Subcutaneous abdominal adipose tissue (tissue), 5 donors: ENCODE data around the gene SPRED2.
A peak's percentile ranks its signal among the peaks of the same experiment; 100 is the strongest.

Source experiments
- H3K27ac ChIP-seq: one replicate; pipeline ENCODE4 v1.7.0; 2013; ENCODE audit warnings: low read depth, mild to moderate bottlenecking, inconsistent platforms, low read length, moderate library complexity
- H3K27me3 ChIP-seq, 5 donors: one replicate each; pipeline ENCODE4 v1.7.0; 2013; ENCODE audit warnings: low read length in 5 of 5, inconsistent platforms in 1 of 5; ENCODE audit not compliant: control insufficient read depth in 5 of 5, insufficient read depth in 4 of 5
- H3K36me3 ChIP-seq, 5 donors: one replicate each; pipeline ENCODE4 v1.7.0; 2013; ENCODE audit warnings: low read length in 5 of 5; ENCODE audit not compliant: control insufficient read depth in 5 of 5, insufficient read depth in 5 of 5
- H3K4me1 ChIP-seq, 5 donors: one replicate each; pipeline ENCODE4 v1.7.0; 2013; ENCODE audit warnings: low read length in 5 of 5, mild to moderate bottlenecking in 3 of 5, moderate library complexity in 1 of 5; ENCODE audit not compliant: control insufficient read depth in 5 of 5, insufficient read depth in 5 of 5
- H3K4me3 ChIP-seq, 5 donors: one replicate each; pipeline ENCODE4 v1.7.0; 2013; ENCODE audit warnings: low read length in 5 of 5, low read depth in 1 of 5
- H3K9ac ChIP-seq, 5 donors: one replicate each; pipeline ENCODE4 v1.7.0; 2013; ENCODE audit warnings: low read length in 5 of 5, mild to moderate bottlenecking in 4 of 5, moderate library complexity in 3 of 5
- H3K9me3 ChIP-seq, 5 donors: one replicate each; pipeline ENCODE4 v1.7.0; 2013; ENCODE audit warnings: low read length in 5 of 5; ENCODE audit not compliant: control insufficient read depth in 5 of 5
- donor health status: healthy.
- donor health status: healthy.
- donor health status: healthy.
- donor health status: healthy.
- donor health status: healthy.

SPRED2 gene

GRCh38 chr2:65351948-65352595 is 80.3 kb downstream of the SPRED2 start:
- no peaks in the 10 kb centered on the region for H3K9me3 ChIP-seq
- H3K36me3 ChIP-seq: no peaks in the 10 kb centered on the region
- no peaks in the 10 kb centered on the region for H3K27me3 ChIP-seq
- H3K4me3 ChIP-seq: peak overlapping the region in 1 of 5 donors; percentile 11
- peak overlapping the region in 1 of 5 donors; percentile 36 for H3K9ac ChIP-seq
- peak overlapping the region; percentile 42 for H3K27ac ChIP-seq
- H3K4me1 ChIP-seq: peaks cover 5 to 49% (median 44%) of the 10 kb centered on the region in 5 donors

GRCh38 chr2:65351234-65351947 is 81.0 kb downstream of the SPRED2 start:
- no peak overlapping the region for H3K9ac ChIP-seq
- H3K27me3 ChIP-seq: no peaks in the 10 kb centered on the region
- peak overlapping the region; percentile 42 for H3K27ac ChIP-seq
- H3K36me3 ChIP-seq: no peaks in the 10 kb centered on the region
- peaks cover 9 to 55% (median 46%) of the 10 kb centered on the region in 5 donors for H3K4me1 ChIP-seq
- H3K9me3 ChIP-seq: no peaks in the 10 kb centered on the region
- no peak overlapping the region for H3K4me3 ChIP-seq

GRCh38 chr2:65350651-65351056 is 81.7 kb downstream of the SPRED2 start:
- no peaks in the 10 kb centered on the region for H3K27me3 ChIP-seq
- no peak overlapping the region for H3K9ac ChIP-seq
- H3K4me3 ChIP-seq: no peak overlapping the region
- H3K4me1 ChIP-seq: peaks cover 9 to 61% (median 53%) of the 10 kb centered on the region in 5 donors
- peak overlapping the region; percentile 42 for H3K27ac ChIP-seq
- no peaks in the 10 kb centered on the region for H3K36me3 ChIP-seq
- H3K9me3 ChIP-seq: no peaks in the 10 kb centered on the region

- H3K36me3 ChIP-seq: no peaks in the 10 kb centered on the region
- no peak overlapping the region for H3K9ac ChIP-seq
- peak overlapping the region in 1 of 5 donors; percentile 16 for H3K4me3 ChIP-seq
- H3K4me1 ChIP-seq: peaks cover 9 to 68% (median 55%) of the 10 kb centered on the region in 5 donors
- H3K27me3 ChIP-seq: no peaks in the 10 kb centered on the region
- H3K27ac ChIP-seq: peak overlapping the region; percentile 42
- H3K9me3 ChIP-seq: no peaks in the 10 kb centered on the region
Observed at GRCh38 chr2:65349863-65350262, 82.5 kb downstream of the SPRED2 start.

DNA sequence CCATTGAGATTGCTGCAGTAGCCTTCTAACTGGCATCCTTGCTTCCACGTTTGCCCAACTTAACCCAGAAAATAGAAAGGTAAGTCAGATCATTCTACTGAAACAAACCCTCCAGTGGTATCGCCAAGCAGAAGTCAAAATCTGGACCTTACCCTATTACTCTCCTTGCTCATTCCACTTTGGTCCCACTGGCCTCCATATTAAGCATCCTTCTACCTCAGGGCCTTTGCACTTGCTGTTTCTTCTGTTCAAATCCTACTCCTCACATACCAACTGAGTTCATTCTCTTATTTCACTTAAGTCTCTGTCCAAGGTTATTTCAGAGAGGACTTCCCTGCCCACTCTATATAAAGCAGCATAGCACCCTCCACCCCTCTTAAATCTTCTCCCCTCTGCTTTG is 84.5 kb downstream of the SPRED2 start:
- peaks cover 0 to 2% (median 0%) of the 10 kb centered on the region in 5 donors for H3K36me3 ChIP-seq
- no peak overlapping the region for H3K4me3 ChIP-seq
- H3K4me1 ChIP-seq: peaks cover 9 to 67% (median 57%) of the 10 kb centered on the region in 5 donors
- H3K9ac ChIP-seq: no peak overlapping the region
- H3K9me3 ChIP-seq: no peaks in the 10 kb centered on the region
- no peak overlapping the region for H3K27ac ChIP-seq
- no peaks in the 10 kb centered on the region for H3K27me3 ChIP-seq

GRCh38 chr2:65345631-65346030 is 86.8 kb downstream of the SPRED2 start:
- H3K4me3 ChIP-seq: peak overlapping the region in 1 of 5 donors; percentile 4
- H3K27ac ChIP-seq: no peak overlapping the region
- no peaks in the 10 kb centered on the region for H3K27me3 ChIP-seq
- H3K36me3 ChIP-seq: peaks cover 0 to 5% (median 0%) of the 10 kb centered on the region in 5 donors
- H3K9me3 ChIP-seq: no peaks in the 10 kb centered on the region
- peaks cover 9 to 45% (median 40%) of the 10 kb centered on the region in 5 donors for H3K4me1 ChIP-seq
- peak overlapping the region in 1 of 5 donors; percentile 20 for H3K9ac ChIP-seq

- Histone ChIP-seq H3K27me3 (no peaks in the 10 kb centered on the region), H3K9me3 (no peaks in the 10 kb centered on the region), H3K4me3 (peak overlapping the region in 2 of 5 donors; percentile 2 to 37), H3K9ac (no peak overlapping the region), H3K27ac (peak overlapping the region; percentile 9), H3K4me1 (peaks cover 5 to 36% (median 31%) of the 10 kb centered on the region in 5 donors), H3K36me3 (peaks cover 0 to 5% (median 0%) of the 10 kb centered on the region in 5 donors)
Observed at GRCh38 chr2:65344689-65345088, 87.7 kb downstream of the SPRED2 start.

DNA sequence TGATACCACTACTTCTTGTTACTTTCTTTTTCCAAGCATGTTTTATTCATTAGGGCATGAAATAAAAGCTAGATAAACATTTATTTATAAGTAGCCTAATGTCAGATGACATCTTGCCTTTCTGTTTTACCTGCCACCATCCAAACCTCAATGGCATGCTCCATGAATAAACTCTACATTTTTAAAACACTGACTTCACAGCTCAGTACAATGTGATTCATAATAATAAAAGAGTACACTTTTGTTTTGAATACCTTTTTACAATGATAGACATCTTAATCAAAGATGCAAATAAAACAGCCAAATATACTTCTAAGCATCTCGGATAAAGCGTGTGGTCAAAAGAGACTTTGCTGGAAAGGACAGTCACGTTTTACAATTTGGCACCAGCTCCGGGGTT is 88.2 kb downstream of the SPRED2 start:
- Histone ChIP-seq H3K4me1 (peaks cover 5 to 31% (median 25%) of the 10 kb centered on the region in 5 donors), H3K27ac (no peak overlapping the region), H3K9me3 (no peaks in the 10 kb centered on the region), H3K9ac (no peak overlapping the region), H3K36me3 (peaks cover 0 to 5% (median 0%) of the 10 kb centered on the region in 5 donors), H3K27me3 (no peaks in the 10 kb centered on the region), H3K4me3 (peak overlapping the region in 1 of 5 donors; percentile 2)

DNA sequence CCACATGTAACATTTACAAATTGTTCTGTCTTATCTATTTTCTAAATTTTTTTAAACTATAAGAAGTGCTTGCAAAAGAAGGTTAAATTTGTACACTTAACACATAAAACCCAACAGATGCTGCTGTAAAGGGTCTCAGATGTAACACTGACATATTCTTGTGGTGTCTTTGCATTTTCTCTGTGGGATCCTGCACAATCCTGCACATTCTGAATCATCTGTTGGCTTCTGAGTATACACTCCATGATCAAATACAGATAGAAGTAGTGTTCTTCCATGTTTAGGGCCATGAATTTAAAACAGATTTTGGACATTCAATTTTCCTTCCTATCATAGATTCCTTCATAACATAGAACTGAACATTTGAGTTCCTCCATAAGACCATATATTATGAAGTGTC is 89.0 kb downstream of the SPRED2 start:
- no peaks in the 10 kb centered on the region for H3K27me3 ChIP-seq
- peaks cover 5 to 31% (median 25%) of the 10 kb centered on the region in 5 donors for H3K4me1 ChIP-seq
- H3K4me3 ChIP-seq: no peak overlapping the region
- no peak overlapping the region for H3K9ac ChIP-seq
- no peaks in the 10 kb centered on the region for H3K9me3 ChIP-seq
- H3K36me3 ChIP-seq: peaks cover 0 to 5% (median 0%) of the 10 kb centered on the region in 5 donors
- no peak overlapping the region for H3K27ac ChIP-seq
